Frontal cortex (tissue), 4 donors: Measurements from ENCODE around the gene CCBE1. TPM values are rescaled to one million over a fixed set of nuclear protein-coding genes. Genes with fewer than 3 reads are reported as not detected.

Experiments
- DNase-seq, 2 donors: peaks; one replicate each; pipeline ENCODE4 v3.0.0; 2012; ENCODE audit warnings: low spot score in 2 of 2
- FAIRE-seq: peaks from 2 replicates; lab custom pipeline; 2012; peaks lifted over from hg19 to GRCh38; lab: Jason Lieb, UNC
- total RNA-seq: library from RNA; depleted of rRNA; stranded (reverse); fragments of >200 nt; gene quantifications from one replicate; pipeline ENCODE4 v1.2.3, GENCODE V29; 2014
- donor health status: control.
- donor health status: control.
- donor health status: control.

CCBE1 gene
- total RNA-seq, 1 donor from 2014 or later: 32.6 TPM

DNA sequence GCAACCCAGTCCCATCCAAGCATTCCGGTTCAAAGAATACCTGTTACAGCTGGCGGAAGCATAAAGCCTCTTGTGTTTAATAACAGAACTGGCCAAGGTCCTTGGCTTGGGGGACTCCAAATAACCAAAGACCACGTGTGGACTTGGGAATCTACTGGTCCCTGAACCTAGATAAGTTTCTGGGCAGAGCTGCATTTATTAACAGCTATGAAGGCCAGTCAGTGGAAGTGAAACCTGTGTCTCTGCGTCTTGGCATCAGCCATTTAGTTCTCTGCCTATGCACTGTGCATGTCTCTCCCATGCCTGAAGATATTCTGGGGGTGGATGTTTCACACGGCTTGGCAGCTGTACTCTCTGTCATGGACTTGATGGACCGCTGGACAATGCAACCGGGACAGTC, 137.7 kb downstream of the CCBE1 start:
- DNase-seq (no peak), FAIRE-seq (no peak)

DNA sequence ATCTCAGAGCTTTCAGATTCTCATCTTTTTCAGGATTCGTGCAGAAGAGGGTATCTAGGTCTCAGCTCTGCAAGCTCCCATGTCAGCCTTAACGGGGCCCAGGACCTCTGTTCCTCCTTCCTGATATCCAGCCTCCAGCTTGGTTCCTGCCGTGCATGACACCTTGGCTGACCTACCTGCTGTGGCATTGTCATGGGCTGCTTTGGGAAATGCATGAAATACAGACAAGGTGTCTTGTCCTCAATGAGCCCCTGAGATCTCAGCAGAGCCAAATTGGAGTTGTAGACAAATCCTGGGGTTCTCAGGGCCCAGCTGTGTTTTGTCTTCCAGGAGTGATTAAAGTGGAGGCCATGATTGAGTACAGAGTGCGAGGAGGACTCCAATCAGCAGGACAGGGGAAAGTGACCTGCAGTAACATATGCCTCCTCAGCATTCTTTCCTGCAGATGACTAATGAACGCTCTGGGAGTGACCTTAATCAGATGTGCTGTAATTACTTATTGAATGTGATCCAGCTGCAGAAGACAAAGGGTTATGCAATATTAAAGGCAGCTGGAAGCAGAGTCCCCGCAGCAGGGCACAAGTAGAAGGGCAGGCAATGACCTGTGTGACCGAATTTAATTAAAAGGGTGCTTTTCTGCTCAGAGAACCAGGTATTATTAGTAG, 141.1 kb downstream of the CCBE1 start:
- FAIRE-seq: no peak
- DNase-seq: no peak

DNA sequence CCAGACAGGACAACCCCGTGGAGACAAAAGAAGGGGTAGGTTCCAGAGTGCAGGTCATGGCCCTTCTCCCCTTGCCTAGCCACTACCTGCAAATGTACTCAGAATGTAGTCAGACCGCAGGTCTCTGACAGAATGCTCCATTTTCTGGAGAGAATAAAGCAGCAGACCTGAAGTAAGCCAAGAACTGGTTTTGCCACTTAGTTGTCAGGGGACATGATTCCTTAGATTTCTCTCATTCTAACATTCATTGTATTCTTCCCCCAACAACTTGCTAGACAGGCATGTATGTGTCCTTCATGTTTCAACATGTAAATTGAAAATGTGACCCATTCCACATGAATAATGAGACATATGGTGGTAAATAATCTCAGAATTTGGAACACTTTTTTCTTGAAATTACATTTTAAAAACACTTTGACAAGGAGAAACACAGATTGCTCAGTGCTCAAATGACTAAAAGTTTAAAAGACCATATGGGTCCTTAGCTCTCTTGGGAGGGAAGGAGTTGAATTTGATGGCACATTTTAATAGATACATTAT, 142.4 kb downstream of the CCBE1 start:
- no peak for FAIRE-seq
- no peak for DNase-seq

DNA sequence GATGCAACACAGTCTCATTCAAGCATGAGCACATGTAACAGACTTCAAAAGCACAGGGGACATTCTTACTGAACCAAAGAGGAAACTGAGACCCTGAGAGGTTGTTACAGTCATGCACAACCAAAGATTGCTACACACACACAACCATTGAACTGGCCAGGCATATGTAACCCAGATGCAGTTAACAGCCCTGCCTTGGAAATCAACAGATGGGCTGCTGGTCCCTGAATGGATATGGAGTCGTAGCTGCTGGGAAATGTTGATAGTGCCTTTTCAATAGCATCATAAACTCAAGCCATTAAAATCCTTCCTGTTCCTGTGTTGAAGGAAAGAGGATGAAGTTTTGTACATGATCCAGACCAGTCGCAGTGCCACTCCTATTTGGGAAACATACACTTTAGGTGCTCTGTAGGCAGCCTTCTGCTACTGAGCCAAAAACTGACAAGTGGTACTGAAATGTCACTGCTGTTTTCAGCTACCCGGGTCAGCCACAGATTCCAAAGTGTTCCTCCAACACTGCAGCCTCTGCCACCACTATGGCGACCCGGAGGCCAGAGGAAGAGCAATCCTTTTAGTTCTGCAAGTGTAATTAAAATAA, 143.9 kb downstream of the CCBE1 start:
- FAIRE-seq (no peak), DNase-seq (no peak)

DNA sequence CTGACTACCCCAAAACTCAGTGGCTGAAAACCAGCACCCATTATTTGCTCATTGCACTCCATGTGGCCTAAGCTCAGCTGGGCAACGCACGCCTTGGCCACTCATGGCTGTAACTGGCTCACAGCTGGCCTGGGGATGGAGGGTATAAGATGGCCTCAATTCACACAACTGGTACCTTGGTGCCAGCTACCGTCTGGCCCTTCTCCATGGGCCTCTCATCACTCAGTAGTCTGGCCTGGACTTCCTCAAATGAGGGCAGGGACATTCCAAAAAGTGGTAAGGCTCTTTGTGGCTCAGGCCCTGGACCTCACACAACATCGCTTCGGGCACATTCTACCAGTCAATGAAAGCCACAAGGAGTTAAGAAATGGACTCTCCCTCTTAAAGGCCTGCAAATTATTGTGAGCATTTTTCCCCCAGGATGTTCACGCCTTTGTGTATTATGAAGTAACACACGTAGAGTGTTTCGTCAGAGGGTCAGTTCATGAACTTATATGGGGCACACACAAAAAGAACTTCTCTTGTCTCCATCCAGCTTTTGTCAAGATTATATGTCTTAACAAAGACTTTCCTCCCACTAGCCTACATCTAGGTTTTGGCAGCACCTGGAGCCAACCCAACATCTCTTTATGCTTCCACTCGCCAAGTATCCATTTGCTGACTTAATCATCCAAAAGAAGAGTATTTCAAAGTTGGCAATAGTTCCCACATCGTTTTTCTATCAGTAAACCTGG, 145.2 kb downstream of the CCBE1 start:
- DNase-seq: no peak
- FAIRE-seq: no peak

DNA sequence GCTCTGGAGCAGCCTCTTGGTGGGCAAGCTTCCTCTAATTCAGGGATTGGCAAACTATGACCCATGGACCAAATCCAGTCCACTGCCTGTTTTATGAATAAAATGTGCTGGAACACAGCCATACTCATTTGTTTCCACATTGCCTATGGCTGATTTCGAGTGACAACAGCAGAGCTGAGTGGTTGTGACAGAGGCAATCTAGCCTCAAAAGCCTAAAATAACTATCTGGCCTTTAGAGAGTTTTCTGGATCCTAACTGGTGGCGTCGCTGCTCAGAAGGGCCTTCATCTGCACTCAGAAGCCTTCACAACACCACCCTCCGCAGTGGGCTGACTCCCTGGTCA, 147.1 kb downstream of the CCBE1 start:
- no peak for FAIRE-seq

DNA sequence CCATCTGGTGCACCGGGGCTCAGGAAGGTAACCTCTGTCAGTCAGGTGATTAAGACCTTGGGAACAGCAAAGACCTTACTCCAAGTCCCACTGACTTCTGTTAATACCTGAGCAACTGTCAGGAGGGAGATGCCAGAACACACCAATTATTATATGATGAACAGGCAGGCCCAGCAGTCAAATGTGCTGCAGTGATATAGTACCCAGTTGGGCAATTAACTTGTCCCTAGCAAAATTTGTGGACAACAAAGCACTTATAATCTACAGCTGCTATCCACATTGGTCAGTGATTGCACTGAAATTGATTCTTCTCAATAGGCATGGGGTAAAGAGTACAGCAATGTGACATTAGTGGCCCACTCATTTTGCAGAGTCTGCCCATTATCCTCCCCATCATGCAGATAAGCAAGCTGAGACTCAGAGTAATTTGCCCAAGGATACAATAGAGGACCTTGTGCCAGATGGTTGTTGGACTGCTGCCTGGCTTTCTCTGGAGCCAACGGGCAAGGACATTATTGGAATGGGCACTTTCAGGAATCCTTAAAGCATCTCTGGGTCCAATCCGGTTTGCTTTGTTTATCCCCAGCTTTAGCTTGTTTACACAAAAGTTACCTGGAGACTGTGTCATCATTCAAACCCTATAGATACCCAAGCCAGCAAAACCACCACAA, 147.6 kb downstream of the CCBE1 start:
- FAIRE-seq: no peak
- DNase-seq: no peak

More for the DNA sequence above, 147.1 kb downstream of the CCBE1 start:
- DNase-seq: no peak

DNA sequence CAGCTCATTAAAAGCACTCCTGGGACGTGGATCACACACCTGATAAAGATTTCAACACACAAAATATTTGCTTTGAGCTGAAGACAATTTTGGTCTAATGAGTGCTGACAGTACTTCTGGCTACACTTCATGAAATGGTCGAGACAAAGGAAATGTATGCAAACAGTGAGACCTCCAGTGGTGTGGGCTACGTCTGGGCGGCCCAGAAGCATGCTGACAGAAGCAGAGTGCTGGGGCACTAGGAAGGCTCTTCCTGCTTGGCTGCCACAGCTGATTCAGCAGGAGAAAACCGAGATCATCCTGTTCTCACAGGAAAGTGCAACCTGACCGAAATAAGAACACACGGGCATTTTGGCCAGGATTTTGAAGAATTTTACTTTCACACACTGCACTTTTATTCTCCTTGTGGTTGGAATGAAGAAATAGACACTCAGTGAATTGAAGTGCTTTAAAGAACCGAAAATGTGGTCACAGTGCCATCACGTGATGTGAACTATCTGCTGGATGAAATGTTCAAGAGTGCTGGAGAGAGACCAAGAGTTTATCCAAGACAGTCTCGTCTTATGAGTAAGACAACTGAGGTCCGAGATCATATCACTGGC, 149.5 kb downstream of the CCBE1 start:
- no peak for DNase-seq

DNA sequence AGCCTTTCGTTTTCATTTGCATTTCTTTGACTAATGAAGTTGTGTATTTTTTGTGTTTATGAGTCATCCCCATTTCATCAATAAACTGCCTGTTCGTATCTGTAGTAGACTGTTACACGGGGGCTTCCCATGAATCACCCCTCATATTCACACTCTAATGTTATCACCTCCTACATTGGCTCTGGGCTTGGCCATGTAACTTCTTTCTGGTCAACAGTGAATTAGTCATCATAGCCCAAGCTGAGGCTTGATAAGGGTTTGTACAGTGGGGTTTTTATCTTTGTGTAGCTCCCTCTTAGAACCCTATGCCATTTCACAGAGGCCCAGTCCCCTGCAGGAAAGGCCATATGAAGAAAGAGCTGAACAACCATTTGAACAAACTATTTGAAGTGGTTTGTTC, 151.0 kb downstream of the CCBE1 start:
- DNase-seq (no peak), FAIRE-seq (no peak)

More for the DNA sequence above, 149.5 kb downstream of the CCBE1 start:
- FAIRE-seq: no peak

DNA sequence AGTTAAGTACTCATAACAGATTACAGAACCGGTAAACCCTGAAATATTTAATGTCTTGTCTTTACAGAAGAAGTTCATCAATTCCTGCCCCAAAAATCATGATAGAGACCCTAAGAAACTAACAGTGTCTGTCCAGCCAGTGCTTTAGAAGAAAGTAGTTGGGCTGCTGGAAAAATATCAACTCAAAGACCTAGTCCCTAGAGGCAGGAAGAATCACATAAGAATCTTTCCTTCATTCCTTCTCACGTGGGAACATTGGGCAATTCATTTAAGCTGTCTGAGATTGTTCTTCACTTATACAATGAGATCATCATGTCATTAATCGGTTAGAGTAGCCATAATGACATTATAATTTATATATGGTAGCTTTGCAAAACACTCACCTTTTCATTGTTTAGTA, 156.4 kb downstream of the CCBE1 start:
- FAIRE-seq (no peak), DNase-seq (no peak)

DNA sequence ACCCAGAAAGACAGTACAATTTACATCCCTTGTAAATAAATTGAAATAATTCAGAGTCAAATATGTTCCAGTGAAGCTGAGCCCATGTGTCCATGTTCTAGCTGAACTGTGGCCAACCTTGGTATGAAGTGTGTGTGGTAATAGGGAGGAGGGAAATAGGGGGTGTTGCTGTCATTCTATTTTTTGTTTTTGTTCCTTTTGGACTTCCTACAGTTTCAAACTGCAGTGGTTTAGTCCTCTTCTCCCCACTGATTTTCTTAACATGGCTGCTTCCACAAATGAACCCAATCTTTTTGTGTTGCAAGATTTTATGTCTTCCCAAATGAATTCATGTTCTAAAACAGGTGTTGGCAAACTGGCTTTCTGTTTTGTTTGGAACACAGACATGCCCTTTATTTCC, 156.9 kb downstream of the CCBE1 start:
- no peak for DNase-seq
- no peak for FAIRE-seq

DNA sequence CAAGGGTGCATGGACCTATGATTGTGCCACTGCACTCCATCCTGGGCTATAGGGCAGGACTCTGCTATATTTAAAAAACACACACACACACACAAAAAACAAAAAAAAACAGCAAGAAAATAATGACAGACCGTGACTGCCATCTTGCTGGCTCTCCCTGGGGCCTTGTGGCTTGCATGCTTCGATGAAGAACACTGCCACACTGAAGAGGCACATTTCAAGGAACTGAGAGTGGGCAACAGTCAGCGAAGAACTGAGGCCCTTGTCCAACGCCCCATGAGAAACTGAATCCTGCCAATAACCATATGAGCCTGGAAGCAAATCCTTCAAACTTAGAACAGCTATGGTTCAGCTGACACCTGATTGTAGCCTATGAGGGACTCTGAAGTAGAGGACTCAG, 158.1 kb downstream of the CCBE1 start:
- FAIRE-seq (no peak), DNase-seq (no peak)

DNA sequence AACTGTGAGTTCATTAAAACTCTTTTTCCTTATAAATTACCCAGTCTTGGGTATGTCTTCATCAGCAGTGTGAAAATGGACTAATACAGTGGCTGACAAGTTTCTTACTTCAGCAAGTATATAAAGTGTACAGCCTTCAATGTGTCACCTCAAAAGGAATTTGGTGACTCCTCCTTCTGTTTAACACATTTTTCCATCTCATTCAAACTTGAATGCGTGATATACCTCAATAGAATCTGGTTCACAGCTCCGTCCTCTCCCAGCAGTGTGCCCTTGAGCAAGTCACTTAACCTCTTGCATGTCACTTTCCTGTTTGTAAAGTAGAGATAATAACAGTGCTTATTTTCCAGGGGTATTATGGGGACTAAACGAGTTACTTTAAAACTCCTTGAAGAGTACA, 159.6 kb downstream of the CCBE1 start:
- FAIRE-seq (no peak), DNase-seq (no peak)

DNA sequence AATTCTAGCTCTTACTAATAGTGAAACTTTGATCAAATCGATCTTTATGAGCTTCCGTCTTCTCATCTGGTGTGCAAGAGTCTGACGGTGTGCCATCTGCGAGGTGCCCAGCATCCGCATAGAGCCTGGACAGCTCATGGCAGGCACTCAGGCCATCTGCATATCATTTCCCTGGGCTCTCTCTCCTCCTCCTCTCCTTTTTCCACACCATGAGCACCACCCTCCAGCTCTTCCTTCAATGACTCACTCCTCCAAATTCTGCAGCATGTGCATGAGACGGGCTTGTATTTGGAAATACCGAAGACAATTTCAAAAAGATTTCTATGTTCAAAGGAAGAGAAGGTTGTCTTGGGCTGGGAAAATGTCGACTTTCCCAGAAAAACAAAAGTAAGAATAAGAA, 161.1 kb downstream of the CCBE1 start:
- DNase-seq (no peak), FAIRE-seq (no peak)

DNA sequence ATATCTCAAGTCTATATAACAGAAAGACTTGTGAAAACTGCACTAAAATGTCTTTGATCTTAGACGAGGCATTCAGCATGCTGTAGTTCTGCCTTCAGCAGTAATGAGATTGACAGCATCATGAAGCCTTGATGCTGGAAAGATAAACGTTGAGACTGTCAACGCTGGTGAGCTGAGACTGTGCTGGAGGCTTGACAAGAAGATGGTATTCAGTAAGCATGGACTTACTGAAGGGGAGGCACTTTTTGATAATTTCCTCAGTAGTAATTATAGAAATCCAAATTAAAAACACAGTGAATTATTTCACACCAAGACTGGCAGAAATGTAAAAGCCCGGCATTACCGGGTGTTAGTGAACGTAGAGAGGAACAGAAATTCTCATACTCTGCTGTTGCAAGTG, 162.2 kb downstream of the CCBE1 start:
- DNase-seq: no peak
- FAIRE-seq: no peak

DNA sequence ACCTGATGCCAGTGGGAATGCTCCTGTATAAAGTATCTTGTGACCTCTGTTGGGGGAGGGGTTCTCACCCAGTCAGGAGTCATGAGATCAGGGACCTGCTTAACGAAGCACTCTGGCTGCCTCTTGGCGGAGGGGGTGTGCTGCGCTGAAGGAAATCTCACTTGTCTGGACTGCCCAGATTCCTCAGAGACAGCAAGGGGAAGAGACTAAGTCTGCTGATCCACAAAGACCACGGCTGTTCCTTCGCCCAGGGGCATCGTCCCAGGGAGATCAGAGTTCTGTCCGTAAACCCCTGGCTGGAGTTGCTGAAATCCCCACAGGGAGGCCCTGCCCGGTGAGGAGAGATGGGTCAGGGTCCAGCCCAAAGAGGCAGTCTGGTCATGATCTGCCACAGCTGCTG, 168.4 kb downstream of the CCBE1 start:
- FAIRE-seq (no peak), DNase-seq (no peak)

DNA sequence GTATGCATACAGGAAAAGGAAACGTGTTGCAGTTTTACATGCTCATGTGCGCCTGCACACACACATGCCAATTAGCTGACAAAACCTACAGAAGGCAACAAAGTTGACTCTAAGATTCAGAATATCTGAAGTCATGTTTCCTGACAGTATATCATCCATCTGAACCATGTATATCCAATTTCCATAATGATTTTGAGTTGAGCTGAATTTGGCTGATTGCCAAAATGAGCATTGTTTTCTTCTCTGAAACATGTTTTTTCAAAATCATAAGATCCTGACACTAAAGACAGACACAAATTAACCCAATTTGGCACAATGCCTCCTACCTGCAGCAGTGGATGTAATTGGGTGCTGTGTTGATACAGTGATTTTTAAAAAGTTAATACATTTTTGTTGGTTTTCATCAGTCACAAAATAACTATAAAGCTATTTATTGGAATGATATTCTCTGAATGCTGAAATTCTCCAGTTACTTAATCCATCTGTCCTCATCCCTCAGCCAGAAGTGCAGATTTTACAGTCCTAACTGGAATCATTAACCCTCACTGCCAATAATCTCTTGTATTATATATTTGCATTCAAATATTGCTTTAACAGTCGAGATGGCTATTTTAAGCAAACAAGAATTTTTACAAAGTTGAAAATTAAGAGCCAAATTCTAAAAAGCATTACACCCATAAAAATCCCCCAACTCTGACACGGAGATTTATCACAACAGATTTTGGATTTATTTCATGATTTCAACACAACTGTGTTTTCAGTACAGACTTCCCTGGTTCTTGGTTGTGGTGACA, 176.5 kb downstream of the CCBE1 start:
- no peak for FAIRE-seq
- no peak for DNase-seq

DNA sequence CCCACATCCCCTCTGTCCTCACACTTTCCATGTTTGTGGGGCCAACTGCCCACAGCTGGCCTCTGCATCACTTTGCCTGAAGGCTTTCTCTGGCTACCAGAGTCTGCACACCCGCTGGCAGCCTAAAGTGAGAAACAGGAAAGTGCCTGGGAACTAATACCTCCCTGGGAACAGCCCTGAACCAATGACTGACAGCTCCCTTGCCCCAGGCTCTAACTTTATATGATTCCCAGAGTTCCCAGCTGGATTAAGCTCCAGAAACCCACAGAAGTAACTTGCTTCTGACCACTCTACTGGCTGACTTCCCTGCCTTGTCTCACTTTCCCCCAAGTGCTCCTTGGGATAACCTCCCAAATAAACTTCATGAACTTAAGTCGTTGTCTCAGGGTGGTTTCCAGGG, 178.5 kb downstream of the CCBE1 start:
- no peak for DNase-seq
- FAIRE-seq: no peak

DNA sequence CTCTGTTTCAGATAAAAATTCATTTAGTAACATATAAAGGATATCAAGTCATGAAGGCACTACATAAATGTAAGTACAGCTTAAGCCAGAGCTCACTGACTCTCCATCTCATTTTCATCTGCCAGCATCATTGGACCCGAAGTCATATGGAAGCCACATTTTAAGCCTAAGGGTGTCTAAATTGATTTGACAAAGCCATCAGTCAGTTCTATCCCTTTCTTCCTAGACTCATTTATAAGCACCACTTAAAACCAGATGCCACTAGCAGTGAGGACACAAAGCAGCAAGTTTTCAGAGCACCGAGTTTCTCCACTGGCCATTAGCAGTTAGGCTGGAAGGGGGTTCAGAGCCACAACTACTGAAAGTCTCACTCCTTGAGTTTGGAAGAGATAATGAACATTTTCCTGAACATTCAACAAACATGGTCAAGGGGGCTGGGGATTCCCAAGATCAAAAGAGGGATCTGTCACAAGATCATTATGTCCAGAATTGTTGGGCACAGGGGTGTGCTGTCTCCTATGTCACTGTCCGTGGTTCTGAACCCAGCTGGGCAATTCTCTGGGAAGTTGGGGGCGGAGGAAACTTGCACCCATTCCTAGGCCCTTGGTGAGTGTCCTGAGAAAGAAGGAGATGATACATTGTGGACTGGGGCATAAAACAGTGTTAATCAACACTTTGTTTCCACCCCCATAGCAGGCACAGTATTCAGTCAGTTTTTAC, 179.6 kb downstream of the CCBE1 start:
- no peak for FAIRE-seq

More for the DNA sequence above, 179.6 kb downstream of the CCBE1 start:
- no peak for DNase-seq
